Transverse colon (tissue), 4 donors: Measurements from ENCODE around the gene PUSL1.

Source experiments
- EP300 ChIP-seq: sonication (generic); formaldehyde crosslinking; IDR thresholded peaks from one replicate; pipeline ENCODE4 v1.6.1; 2017; ENCODE audit warnings: antibody characterized with exemption, low read depth
- POLR2A ChIP-seq: fragments of 450-650 bp; IDR thresholded peaks from one replicate; pipeline ENCODE4 v1.6.1; 2016; ENCODE audit warnings: antibody characterized with exemption, mild to moderate bottlenecking, moderate library complexity
- POLR2AphosphoS5 ChIP-seq, 3 donors: sonication (generic); formaldehyde crosslinking; IDR thresholded peaks; one replicate each; pipeline ENCODE4 v1.6.1; 2016; ENCODE audit warnings: antibody characterized with exemption in 3 of 3
- TF ChIP-seq, protein P1 (sequence below), 5 experiments: fragments of 200-600 bp in 3 of 5; fragments of 450-650 bp in 2 of 5; sonication (generic) in 3 of 5; IDR thresholded peaks; 1 replicate in 2 of 5; 2 replicates in 3 of 5; pipeline ENCODE4 v1.5.1; 2016 to 2017; ENCODE audit warnings: antibody characterized with exemption in 5 of 5, inconsistent platforms in 3 of 5, mild to moderate bottlenecking in 2 of 5, moderate library complexity in 1 of 5

DNA sequence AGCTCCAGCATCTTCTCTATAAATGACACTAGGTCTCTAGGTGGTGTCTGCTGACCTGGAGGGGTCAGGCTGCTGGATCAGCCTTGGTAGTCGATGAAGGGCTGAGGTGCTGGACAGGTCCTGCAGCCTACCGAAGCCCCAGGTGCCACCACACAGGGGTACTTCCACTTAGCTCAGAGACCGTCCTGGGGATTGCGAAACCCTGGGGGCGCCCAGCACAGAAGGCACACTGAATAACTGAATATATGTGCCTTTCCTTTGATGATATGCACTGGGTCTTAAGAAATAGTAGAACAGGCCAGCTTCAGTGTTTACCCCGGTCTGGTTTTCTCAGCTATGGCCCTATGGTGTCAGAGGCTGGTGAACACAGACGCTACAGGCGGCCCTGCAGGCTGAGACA is 45.6 kb upstream of the PUSL1 start:
- TF ChIP-seq, protein P1, sequence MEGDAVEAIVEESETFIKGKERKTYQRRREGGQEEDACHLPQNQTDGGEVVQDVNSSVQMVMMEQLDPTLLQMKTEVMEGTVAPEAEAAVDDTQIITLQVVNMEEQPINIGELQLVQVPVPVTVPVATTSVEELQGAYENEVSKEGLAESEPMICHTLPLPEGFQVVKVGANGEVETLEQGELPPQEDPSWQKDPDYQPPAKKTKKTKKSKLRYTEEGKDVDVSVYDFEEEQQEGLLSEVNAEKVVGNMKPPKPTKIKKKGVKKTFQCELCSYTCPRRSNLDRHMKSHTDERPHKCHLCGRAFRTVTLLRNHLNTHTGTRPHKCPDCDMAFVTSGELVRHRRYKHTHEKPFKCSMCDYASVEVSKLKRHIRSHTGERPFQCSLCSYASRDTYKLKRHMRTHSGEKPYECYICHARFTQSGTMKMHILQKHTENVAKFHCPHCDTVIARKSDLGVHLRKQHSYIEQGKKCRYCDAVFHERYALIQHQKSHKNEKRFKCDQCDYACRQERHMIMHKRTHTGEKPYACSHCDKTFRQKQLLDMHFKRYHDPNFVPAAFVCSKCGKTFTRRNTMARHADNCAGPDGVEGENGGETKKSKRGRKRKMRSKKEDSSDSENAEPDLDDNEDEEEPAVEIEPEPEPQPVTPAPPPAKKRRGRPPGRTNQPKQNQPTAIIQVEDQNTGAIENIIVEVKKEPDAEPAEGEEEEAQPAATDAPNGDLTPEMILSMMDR (IDR thresholded peaks at IDR 0.05): no peak
- TF ChIP-seq POLR2A (no peak), POLR2AphosphoS5 (IDR thresholded peaks at IDR 0.05) (no peak), EP300 (no peak)
